AG08396 (cell line): ENCODE measurements around the gene SRSF3.
"Not testable (repeated sequence)": the region's sequence is repeated elsewhere in the genome, so short reads cannot be mapped to it uniquely, and the experiment has no call there.

Experiments
- DNase-seq: peaks from one replicate; pipeline ENCODE4 v3.0.0; 2012; ENCODE audit warnings: low spot score, mixed read lengths

SRSF3 gene

DNA sequence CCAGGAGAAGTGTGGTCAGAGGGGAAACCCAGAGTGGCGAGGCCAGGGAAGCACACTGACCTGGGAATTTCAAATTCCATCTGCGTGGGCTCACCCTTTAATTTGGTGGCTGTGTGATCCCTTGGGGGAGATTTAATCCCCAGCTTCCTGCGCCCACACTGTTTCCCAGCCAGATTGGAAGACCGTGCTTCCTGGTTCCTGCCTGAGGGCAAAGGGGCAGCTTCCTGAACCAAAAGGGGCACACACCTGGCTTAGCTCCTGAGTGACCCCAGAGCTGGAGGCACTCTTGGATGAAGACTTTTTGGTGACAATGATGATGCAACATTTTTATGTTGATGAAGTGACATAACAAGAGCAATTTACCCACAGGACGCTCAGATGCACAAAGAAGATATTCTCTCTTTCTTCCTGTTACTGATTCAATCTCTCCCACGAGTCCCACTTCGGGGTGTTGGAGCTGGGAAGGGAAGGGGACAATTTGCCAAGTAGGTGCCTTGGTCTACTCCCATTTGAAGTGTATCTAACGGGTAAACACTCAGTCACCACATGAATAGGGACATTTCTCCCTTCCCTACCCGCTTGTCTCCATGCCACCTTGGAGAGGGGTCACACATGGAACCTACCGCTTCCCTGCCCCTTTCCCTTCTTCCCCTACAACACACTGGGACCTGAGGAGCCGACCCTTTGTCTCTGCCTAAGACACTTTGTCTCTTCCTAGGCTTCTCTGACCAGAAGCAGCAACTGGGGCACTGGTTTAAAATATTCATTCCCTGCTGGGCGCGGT is 55.7 kb downstream of the SRSF3 start:
- no peak for DNase-seq

- DNase-seq, result no peak
These were observed 56.8 kb downstream of the SRSF3 start for GRCh38 chr6:36650848-36651478.

- DNase-seq, result no peak
These were observed 57.7 kb downstream of the SRSF3 start for GRCh38 chr6:36651659-36652379.

DNA sequence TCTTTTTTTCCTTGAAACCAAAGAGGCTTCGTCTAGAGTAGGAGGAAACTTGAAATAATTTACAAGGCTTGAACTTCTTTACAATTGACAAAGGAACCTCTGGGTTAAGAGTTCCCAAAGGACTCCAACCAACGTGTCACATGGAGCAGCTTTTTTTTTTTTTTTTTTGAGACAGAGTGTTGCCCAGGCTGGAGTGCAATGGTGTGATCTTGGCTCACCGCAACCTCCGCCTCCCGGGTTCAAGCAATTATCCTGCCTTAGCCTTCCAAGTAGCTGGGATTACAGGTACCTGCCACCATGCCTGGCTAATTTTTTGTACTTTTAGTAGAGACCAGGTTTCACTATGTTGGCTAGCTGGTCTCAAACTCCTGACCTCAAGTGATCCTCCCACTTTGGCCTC is 60.3 kb downstream of the SRSF3 start:
- DNase-seq, result not testable (repeated sequence)
